Choroid plexus epithelial cell (primary cell): ENCODE measurements around the gene PGS1.

Experiments used
- DNase-seq: peaks from one replicate; pipeline ENCODE4 v3.0.0-alpha.2; 2010; ENCODE audit warnings: low read depth
- H3K4me3 ChIP-seq: 2 replicates; pipeline ENCODE4 v1.5.1; 2011; ENCODE audit warnings: low read depth, mild to moderate bottlenecking, control low read depth, low read length, moderate library complexity
- TF ChIP-seq, protein P1 (sequence below): conservative IDR thresholded peaks from 2 replicates; pipeline ENCODE4 v1.5.1; 2011; ENCODE audit warnings: low read depth, mild to moderate bottlenecking, control low read depth, inconsistent platforms, low read length, moderate library complexity

The PGS1 gene

DNA sequence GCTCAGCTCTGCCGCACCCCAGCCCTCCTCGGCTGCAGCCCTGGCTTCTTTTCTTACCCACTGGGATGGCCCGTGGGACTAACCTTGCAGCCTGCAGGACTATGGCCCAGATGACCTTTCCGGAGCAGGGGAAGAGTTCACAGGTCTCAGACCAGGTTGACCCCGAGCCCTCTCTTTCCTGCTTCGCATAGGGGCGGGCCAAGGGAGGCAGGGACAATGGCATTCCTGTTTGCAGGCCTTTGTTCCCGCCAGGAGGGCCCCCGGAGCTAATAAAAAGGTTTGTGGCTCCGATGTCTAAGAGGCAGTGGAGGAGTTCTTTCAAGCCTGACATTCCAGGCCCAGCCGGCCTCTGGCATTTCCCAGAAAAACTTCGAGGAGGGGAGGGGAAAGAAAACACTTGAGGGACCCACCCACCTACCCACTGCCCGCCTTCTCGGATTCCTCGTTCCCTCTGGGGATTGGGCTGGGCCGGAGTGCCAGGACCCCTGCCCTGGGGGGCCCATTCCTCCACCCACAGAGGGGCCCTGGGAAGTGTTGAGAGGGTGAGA, 12.8 kb upstream of the PGS1 start:
- DNase-seq, result peak; percentile 58
- TF ChIP-seq, protein P1, sequence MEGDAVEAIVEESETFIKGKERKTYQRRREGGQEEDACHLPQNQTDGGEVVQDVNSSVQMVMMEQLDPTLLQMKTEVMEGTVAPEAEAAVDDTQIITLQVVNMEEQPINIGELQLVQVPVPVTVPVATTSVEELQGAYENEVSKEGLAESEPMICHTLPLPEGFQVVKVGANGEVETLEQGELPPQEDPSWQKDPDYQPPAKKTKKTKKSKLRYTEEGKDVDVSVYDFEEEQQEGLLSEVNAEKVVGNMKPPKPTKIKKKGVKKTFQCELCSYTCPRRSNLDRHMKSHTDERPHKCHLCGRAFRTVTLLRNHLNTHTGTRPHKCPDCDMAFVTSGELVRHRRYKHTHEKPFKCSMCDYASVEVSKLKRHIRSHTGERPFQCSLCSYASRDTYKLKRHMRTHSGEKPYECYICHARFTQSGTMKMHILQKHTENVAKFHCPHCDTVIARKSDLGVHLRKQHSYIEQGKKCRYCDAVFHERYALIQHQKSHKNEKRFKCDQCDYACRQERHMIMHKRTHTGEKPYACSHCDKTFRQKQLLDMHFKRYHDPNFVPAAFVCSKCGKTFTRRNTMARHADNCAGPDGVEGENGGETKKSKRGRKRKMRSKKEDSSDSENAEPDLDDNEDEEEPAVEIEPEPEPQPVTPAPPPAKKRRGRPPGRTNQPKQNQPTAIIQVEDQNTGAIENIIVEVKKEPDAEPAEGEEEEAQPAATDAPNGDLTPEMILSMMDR, result no peak
- H3K4me3 ChIP-seq, result no peak overlapping the region

DNA sequence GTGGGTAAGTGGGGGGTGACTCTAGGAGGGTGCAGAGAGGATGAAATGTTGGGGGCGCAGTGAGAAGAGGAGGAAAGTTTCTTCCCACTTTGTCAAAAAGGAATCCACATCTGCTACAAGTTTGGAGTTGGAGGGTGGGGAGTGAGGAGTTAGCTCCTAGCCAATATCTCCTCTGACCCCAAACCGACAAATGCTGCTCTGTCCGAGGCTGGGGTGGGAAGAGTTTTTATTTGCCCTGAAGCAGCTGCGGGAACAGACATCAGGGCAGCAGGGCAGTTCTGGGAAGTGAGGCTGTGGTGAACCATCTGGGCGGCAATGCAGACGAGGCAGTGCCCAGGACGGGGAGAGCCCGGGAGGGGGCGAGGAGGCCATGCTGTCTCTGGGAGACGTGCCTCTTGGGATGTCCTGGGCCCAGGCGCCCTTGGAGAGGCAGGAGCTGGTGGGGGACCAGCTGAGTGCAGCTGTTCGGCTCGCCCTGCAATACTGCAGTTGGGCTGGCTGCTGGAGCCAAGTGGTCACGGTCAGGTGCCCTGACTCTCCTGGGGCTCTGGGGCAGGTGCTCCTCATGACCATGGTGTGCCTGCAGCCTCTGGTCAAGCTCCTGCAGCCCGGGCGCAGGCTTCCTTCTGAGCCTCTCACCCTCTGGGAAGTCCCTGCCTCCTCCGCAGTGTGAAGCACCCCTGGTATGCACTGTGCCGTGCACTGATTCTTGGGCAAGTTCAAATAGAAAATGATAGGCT, 12.2 kb upstream of the PGS1 start:
- TF ChIP-seq, protein P1, result no peak
- H3K4me3 ChIP-seq, result no peak overlapping the region

DNA sequence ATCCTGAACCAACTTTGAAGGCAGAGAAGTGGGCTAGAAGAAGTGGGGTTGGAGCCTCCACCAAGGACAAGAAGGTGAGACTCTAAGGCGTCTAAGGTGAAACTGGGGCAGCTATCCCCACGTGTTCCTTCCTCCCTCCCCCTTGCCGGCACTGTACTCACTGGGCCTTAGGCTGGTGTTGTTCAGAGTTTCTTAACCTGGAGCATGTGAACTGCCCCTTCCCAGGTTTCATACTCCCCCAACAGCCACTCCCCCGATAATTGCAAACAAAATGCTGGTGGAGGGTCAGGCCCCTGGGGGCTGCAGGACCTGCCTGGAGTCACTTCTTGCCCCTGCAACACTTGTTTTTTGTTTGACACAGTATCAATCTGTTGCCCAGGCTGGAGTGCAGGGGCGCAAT, 11.3 kb upstream of the PGS1 start:
- TF ChIP-seq, protein P1, result no peak
- no peak for DNase-seq
- no peak overlapping the region for H3K4me3 ChIP-seq

More for the DNA sequence above, 12.2 kb upstream of the PGS1 start:
- peak; percentile 25 for DNase-seq

DNA sequence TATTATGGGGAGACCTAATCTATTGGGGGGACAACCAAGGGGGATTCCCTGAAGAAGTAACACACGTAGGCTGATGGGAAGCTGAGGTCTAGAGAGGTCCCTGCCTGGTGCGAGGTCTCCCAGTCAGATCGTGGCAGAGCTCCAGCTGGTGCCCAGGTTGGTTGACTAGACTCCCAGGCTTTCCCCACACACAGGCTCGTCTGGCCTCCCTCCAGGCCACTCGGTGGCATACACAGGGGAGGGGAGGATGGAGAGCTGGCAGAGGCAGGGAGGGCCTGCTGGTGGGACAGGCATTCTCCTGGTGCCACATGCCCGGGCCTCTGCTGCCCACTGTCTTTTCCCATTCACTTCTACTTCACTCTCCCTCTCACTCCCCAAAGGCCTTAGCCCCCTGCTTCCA, 10.1 kb upstream of the PGS1 start:
- TF ChIP-seq, protein P1, result no peak
- H3K4me3 ChIP-seq, result no peak overlapping the region
- no peak for DNase-seq

DNA sequence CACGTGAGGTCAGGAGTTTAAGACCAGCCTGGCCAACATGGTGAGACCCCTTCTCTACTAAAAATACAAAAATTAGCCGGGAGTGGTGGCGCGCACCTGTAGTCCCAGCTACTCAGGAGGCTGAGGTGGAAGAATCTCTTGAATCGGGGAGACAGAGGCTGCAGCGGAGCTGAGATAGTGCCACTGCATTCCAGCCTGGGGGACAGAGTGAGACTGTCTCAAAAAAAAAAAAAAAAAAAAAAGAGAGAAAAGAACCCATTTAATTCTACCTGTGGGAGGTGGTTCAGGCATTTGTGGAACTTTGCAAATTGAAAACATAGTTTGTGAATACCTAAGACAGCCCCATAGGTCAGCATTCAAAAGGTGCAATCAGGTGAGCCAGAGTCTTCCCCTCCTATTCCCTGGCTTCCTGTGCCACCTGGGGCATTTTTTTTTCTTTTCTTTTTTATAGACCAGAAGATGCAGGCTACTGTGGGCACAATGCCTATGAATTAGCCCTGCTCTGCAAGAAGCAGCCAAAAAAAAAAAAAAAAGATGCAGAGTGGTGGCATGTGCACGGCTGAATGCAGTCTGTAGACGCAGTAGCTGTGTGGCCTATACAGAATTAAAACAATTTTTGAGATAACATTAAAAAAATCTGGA, 9.5 kb upstream of the PGS1 start:
- TF ChIP-seq, protein P1, result no peak
- DNase-seq, result no peak
- no peak overlapping the region for H3K4me3 ChIP-seq

DNA sequence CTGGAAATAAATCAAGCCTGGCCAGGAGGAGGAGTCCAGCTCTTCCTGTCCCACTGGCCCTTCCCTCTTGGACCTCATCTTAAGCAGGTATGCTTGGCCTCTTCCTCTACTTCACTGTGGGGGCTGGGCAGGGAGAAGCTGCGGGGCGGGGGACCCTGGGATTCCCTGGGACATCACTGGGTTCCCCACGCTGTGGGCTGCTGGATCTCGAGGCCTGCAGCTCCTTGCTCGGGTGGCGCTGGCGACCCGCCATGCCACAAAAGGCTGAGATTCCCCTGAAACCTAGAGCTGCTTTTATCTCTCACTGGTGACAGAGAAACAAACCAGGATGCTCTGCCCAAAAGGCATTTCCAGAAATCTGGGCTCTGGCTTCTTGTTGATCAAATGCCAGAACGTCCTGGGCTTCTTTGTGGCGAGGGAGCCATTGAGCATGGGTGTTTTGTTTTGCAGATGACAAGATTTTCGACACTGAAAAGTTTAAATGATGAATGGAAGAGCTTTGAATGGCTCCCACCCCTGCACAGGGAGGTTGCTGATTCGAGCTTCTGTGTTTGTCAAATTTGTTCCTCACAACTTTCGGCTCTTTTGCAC, 8.6 kb upstream of the PGS1 start:
- H3K4me3 ChIP-seq, result no peak overlapping the region
- TF ChIP-seq, protein P1, result no peak
- DNase-seq, result no peak
